Measurements from ENCODE around the gene SNX5. TPM values are rescaled to one million over a fixed set of nuclear protein-coding genes. Genes with fewer than 3 reads are reported as not detected.

SNX5 gene
- total and polyA plus RNA-seq, 2 of the 13 experiments (the other 11 are each of a cell fraction or from before 2014, with no cell fraction given) = 664 to 1,040 TPM

DNA sequence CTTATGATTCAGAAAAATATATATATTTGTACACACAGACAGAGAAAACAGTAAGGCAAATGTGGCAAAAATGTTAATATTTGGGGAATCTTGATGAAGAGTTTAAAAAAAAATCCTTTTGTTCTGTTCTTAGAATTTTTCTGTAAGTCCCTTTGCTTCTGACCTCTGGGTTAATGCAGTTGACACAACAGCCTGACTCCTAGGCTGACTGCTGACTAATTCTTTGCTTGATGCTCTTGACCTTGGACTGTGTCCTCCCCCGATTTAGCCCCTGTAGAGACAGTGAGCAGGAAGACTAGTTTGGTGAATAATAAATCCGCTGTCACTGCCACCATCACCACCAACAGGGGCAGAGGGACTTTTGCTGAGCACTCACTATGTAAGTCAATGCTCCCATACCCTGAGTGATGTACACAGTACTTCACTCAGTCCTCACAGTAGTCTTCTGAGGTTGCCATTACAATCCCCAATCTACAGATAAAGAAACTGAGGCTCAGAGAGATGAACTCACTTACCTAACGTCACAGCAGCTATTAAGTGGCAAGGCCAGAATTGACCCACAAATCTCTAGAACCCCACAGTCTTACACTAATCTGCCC, 71.7 kb downstream of the SNX5 start (continued):
- TF ChIP-seq NFATC3 (CRISPR knock-in tag; IDR thresholded peaks at IDR 0.05) = no peak
- no peak for TF ChIP-seq TEAD2 (CRISPR knock-in tag; IDR thresholded peaks at IDR 0.05)
- no peak for TF ChIP-seq HCFC1 (IDR thresholded peaks at IDR 0.05; ENCODE audit: low read depth, low read length)
- TF ChIP-seq, protein P1, sequence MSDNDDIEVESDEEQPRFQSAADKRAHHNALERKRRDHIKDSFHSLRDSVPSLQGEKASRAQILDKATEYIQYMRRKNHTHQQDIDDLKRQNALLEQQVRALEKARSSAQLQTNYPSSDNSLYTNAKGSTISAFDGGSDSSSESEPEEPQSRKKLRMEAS (IDR thresholded peaks at IDR 0.05) = peak; percentile 76
- TF ChIP-seq NR2F2 (IDR thresholded peaks at IDR 0.05; ENCODE audit: borderline replicate concordance, low read depth) = peak; percentile 96
- TF ChIP-seq, protein P2, sequence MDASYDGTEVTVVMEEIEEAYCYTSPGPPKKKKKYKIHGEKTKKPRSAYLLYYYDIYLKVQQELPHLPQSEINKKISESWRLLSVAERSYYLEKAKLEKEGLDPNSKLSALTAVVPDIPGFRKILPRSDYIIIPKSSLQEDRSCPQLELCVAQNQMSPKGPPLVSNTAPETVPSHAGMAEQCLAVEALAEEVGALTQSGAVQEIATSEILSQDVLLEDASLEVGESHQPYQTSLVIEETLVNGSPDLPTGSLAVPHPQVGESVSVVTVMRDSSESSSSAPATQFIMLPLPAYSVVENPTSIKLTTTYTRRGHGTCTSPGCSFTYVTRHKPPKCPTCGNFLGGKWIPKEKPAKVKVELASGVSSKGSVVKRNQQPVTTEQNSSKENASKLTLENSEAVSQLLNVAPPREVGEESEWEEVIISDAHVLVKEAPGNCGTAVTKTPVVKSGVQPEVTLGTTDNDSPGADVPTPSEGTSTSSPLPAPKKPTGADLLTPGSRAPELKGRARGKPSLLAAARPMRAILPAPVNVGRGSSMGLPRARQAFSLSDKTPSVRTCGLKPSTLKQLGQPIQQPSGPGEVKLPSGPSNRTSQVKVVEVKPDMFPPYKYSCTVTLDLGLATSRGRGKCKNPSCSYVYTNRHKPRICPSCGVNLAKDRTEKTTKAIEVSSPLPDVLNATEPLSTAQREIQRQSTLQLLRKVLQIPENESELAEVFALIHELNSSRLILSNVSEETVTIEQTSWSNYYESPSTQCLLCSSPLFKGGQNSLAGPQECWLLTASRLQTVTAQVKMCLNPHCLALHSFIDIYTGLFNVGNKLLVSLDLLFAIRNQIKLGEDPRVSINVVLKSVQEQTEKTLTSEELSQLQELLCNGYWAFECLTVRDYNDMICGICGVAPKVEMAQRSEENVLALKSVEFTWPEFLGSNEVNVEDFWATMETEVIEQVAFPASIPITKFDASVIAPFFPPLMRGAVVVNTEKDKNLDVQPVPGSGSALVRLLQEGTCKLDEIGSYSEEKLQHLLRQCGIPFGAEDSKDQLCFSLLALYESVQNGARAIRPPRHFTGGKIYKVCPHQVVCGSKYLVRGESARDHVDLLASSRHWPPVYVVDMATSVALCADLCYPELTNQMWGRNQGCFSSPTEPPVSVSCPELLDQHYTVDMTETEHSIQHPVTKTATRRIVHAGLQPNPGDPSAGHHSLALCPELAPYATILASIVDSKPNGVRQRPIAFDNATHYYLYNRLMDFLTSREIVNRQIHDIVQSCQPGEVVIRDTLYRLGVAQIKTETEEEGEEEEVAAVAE (CRISPR knock-in tag; IDR thresholded peaks at IDR 0.05; ENCODE audit: borderline replicate concordance) = peak; percentile 24; the same call in 1 of the 2 replicates
- TF ChIP-seq, protein P3, sequence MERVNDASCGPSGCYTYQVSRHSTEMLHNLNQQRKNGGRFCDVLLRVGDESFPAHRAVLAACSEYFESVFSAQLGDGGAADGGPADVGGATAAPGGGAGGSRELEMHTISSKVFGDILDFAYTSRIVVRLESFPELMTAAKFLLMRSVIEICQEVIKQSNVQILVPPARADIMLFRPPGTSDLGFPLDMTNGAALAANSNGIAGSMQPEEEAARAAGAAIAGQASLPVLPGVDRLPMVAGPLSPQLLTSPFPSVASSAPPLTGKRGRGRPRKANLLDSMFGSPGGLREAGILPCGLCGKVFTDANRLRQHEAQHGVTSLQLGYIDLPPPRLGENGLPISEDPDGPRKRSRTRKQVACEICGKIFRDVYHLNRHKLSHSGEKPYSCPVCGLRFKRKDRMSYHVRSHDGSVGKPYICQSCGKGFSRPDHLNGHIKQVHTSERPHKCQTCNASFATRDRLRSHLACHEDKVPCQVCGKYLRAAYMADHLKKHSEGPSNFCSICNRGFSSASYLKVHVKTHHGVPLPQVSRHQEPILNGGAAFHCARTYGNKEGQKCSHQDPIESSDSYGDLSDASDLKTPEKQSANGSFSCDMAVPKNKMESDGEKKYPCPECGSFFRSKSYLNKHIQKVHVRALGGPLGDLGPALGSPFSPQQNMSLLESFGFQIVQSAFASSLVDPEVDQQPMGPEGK (CRISPR knock-in tag; IDR thresholded peaks at IDR 0.05) = peak; percentile 94
- TF ChIP-seq, protein P4, sequence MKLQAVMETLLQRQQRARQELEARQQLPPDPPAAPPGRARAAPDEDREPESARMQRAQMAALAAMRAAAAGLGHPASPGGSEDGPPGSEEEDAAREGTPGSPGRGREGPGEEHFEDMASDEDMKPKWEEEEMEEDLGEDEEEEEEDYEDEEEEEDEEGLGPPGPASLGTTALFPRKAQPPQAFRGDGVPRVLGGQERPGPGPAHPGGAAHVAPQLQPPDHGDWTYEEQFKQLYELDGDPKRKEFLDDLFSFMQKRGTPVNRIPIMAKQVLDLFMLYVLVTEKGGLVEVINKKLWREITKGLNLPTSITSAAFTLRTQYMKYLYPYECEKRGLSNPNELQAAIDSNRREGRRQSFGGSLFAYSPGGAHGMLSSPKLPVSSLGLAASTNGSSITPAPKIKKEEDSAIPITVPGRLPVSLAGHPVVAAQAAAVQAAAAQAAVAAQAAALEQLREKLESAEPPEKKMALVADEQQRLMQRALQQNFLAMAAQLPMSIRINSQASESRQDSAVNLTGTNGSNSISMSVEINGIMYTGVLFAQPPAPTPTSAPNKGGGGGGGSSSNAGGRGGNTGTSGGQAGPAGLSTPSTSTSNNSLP (IDR thresholded peaks at IDR 0.05; ENCODE audit: low read depth, low read length) = peak; percentile 94
- no peak for TF ChIP-seq YEATS2 (CRISPR knock-in tag; IDR thresholded peaks at IDR 0.05; ENCODE audit: borderline replicate concordance)
- TF ChIP-seq FOXM1 (CRISPR knock-in tag; IDR thresholded peaks at IDR 0.05) = no peak
- no peak for TF ChIP-seq CBFB (CRISPR knock-in tag; IDR thresholded peaks at IDR 0.05)
- TF ChIP-seq, protein P5, sequence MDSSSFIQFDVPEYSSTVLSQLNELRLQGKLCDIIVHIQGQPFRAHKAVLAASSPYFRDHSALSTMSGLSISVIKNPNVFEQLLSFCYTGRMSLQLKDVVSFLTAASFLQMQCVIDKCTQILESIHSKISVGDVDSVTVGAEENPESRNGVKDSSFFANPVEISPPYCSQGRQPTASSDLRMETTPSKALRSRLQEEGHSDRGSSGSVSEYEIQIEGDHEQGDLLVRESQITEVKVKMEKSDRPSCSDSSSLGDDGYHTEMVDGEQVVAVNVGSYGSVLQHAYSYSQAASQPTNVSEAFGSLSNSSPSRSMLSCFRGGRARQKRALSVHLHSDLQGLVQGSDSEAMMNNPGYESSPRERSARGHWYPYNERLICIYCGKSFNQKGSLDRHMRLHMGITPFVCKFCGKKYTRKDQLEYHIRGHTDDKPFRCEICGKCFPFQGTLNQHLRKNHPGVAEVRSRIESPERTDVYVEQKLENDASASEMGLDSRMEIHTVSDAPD (CRISPR knock-in tag; IDR thresholded peaks at IDR 0.05) = peak; percentile 89
- TF ChIP-seq CCDC6 (CRISPR knock-in tag; IDR thresholded peaks at IDR 0.05) = no peak
- TF ChIP-seq, protein P6, sequence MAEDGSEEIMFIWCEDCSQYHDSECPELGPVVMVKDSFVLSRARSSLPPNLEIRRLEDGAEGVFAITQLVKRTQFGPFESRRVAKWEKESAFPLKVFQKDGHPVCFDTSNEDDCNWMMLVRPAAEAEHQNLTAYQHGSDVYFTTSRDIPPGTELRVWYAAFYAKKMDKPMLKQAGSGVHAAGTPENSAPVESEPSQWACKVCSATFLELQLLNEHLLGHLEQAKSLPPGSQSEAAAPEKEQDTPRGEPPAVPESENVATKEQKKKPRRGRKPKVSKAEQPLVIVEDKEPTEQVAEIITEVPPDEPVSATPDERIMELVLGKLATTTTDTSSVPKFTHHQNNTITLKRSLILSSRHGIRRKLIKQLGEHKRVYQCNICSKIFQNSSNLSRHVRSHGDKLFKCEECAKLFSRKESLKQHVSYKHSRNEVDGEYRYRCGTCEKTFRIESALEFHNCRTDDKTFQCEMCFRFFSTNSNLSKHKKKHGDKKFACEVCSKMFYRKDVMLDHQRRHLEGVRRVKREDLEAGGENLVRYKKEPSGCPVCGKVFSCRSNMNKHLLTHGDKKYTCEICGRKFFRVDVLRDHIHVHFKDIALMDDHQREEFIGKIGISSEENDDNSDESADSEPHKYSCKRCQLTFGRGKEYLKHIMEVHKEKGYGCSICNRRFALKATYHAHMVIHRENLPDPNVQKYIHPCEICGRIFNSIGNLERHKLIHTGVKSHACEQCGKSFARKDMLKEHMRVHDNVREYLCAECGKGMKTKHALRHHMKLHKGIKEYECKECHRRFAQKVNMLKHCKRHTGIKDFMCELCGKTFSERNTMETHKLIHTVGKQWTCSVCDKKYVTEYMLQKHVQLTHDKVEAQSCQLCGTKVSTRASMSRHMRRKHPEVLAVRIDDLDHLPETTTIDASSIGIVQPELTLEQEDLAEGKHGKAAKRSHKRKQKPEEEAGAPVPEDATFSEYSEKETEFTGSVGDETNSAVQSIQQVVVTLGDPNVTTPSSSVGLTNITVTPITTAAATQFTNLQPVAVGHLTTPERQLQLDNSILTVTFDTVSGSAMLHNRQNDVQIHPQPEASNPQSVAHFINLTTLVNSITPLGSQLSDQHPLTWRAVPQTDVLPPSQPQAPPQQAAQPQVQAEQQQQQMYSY (CRISPR knock-in tag; IDR thresholded peaks at IDR 0.05) = no peak
- no peak for TF ChIP-seq HES4 (CRISPR knock-in tag; IDR thresholded peaks at IDR 0.05; ENCODE audit: borderline replicate concordance)
- no peak for TF ChIP-seq EHMT2 (IDR thresholded peaks at IDR 0.05; ENCODE audit: borderline replicate concordance, low read depth, low read length)
